K562 (cell line): ENCODE data around the gene SPDYE1. TPM values are rescaled to one million over a fixed set of nuclear protein-coding genes. Genes with fewer than 3 reads are reported as not detected.

Experiments used
- BCOR ChIP-seq: fragments of 450-650 bp; IDR thresholded peaks from 2 replicates; pipeline ENCODE4 v1.6.1; 2016
- BRCA1 ChIP-seq, 2 experiments: fragments of 450-650 bp in 1 of 2; sonication (generic) in 1 of 2; formaldehyde crosslinking in 1 of 2; IDR thresholded peaks; 2 replicates each; pipeline versions ENCODE4 v1.5.0 to v1.6.1; 2017 to 2020; ENCODE audit warnings: mild to moderate bottlenecking in 1 of 2, missing genetic modification reagents in 1 of 2
- DNMT1 ChIP-seq: fragments of 450-650 bp; IDR thresholded peaks from 2 replicates; pipeline ENCODE4 v1.6.1; 2016; ENCODE audit warnings: antibody characterized with exemption, mild to moderate bottlenecking
- ELF2 ChIP-seq: fragments of 250-450 bp; sonication (Bioruptor Pico); IDR thresholded peaks from 2 replicates; pipeline ENCODE4 v1.5.0; 2021; ENCODE audit warnings: mild to moderate bottlenecking
- GABPB2 ChIP-seq: fragments of 250-450 bp; sonication (Bioruptor Pico); conservative IDR thresholded peaks from 2 replicates; pipeline ENCODE4 v1.5.1; 2021; ENCODE audit warnings: mild to moderate bottlenecking
- HNRNPLL ChIP-seq: fragments of 200-400 bp; formaldehyde crosslinking; IDR thresholded peaks from 2 replicates; pipeline ENCODE4 v1.6.1; 2017; ENCODE audit warnings: low read length, low read depth, mild to moderate bottlenecking; ENCODE audit not compliant: poor library complexity, severe bottlenecking
- KDM2B ChIP-seq: fragments of 250-450 bp; sonication (Bioruptor Pico); IDR thresholded peaks from 2 replicates; pipeline ENCODE4 v1.8.0; 2021; ENCODE audit warnings: mild to moderate bottlenecking, moderate library complexity
- PHF20 ChIP-seq: fragments of 450-650 bp; IDR thresholded peaks from 2 replicates; pipeline ENCODE4 v1.6.1; 2018; ENCODE audit not compliant: partially characterized antibody
- TARDBP ChIP-seq: fragments of 450-650 bp; IDR thresholded peaks from 2 replicates; pipeline ENCODE4 v1.6.1; 2016
- TGIF2 ChIP-seq: sonication (generic); formaldehyde crosslinking; IDR thresholded peaks from 2 replicates; pipeline ENCODE4 v1.8.1; 2022; ENCODE audit warnings: mild to moderate bottlenecking, missing genetic modification reagents, moderate library complexity
- ZEB2 ChIP-seq: fragments of 450-650 bp; IDR thresholded peaks from 2 replicates; pipeline ENCODE4 v1.6.1; 2016
- ZNF121 ChIP-seq: sonication (generic); formaldehyde crosslinking; conservative IDR thresholded peaks from 2 replicates; pipeline ENCODE4 v1.8.0; 2022; ENCODE audit warnings: missing genetic modification reagents
- ZNF239 ChIP-seq: fragments of 250-450 bp; sonication (Bioruptor Pico); IDR thresholded peaks from 2 replicates; pipeline ENCODE4 v1.4.0; 2020; ENCODE audit warnings: mild to moderate bottlenecking
- ZNF79 ChIP-seq: fragments of 250-450 bp; sonication (Bioruptor Pico); IDR thresholded peaks from 2 replicates; pipeline ENCODE4 v1.4.0; 2020; ENCODE audit warnings: low read depth, mild to moderate bottlenecking, moderate library complexity
- polyA plus RNA-seq, 8 experiments: library from polyadenylated mRNA; depleted of rRNA in 4 of 8; stranded (reverse) in 5 of 8; unstranded in 3 of 8; fragments of >200 nt; fragmentation: Nextera tagmentation in 2 of 8; fragmentation: Illumina TruSeq in 1 of 8; extraction: Ambion mirVana in 2 of 8; extraction: Trizol in 1 of 8; gene quantifications; 2 replicates each; pipeline versions ENCODE4 v1.2.1 to v1.2.3, GENCODE V29; 2011 to 2014; ENCODE audit warnings: inconsistent platforms in 1 of 8, missing spikeins in 1 of 8
- total RNA-seq, 7 experiments: library from RNA; depleted of rRNA in 6 of 7; stranded (reverse); fragments of >200 nt in 6 of 7; fragmentation: Illumina TruSeq in 2 of 7; extraction: Trizol in 2 of 7; gene quantifications; 2 replicates each; pipeline versions ENCODE4 v1.2.1 to v1.2.3, GENCODE V29; 2011 to 2021; ENCODE audit warnings: low replicate concordance in 1 of 7
- TF ChIP-seq, protein P1 (sequence below): fragments of 450-650 bp; IDR thresholded peaks from 2 replicates; pipeline ENCODE4 v1.6.1; 2017; ENCODE audit warnings: antibody characterized with exemption, mild to moderate bottlenecking
- TF ChIP-seq, protein P2 (sequence below): fragments of 250-450 bp; sonication (Bioruptor Pico); IDR thresholded peaks from 2 replicates; pipeline ENCODE4 v1.5.0; 2021
- TF ChIP-seq, protein P3 (sequence below): sonication (generic); formaldehyde crosslinking; IDR thresholded peaks from 2 replicates; pipeline ENCODE4 v1.8.0; 2022; ENCODE audit warnings: mild to moderate bottlenecking, low read depth, missing genetic modification reagents
- TF ChIP-seq, protein P4 (sequence below): fragments of 450-650 bp; IDR thresholded peaks from 2 replicates; pipeline ENCODE4 v1.7.0; 2016; ENCODE audit warnings: borderline replicate concordance

The SPDYE1 gene
- total and polyA plus RNA-seq, 9 of the 15 experiments (the other 6 are each of a cell fraction or from before 2014, with no cell fraction given): 0.04 to 0.10 TPM; not detected in 7

DNA sequence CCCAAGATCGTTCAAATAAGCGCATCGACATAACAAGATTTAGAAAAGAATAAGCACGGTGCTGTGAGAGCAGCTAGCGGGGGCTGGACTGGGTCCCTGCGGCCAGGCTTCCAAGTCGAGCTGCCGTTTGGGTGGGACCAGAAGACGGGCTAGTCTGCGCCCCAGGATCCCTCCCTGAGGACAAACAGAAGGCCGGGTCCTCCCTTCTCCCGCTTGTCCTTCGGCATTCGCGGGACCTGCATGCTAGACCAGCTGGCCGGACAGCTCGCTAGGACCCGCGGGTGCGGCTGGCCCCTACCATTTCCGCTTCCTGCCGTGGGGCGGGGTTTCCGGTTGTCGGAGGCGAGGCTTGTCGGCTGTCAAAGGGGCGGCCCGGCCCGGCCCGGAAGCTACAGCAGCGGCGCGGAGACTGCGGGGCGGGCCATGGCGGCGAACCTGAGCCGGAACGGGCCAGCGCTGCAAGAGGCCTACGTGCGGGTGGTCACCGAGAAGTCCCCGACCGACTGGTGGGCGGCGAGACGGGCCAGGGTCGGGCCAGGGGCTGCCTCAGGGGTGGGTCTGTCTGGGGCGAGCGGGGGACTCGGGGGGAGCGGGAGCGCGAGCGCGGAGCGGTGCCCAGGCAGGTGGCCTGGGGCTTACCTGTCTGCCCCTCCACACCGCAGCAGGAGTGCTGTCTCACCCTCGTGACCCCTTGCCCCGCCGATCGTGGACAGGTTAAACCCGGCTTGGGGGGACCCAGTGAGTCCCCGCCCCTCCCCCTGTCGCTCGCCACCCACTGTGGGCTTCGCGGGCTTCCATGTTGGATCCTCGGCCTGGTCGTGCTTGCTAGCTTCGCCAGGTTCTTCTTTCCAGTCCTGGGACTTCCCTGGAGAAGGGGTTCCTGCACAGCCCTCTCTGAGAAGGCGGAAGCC is 46.9 kb downstream of the SPDYE1 start, which contains the start of gene DBNL (continued):
- TF ChIP-seq, protein P1, sequence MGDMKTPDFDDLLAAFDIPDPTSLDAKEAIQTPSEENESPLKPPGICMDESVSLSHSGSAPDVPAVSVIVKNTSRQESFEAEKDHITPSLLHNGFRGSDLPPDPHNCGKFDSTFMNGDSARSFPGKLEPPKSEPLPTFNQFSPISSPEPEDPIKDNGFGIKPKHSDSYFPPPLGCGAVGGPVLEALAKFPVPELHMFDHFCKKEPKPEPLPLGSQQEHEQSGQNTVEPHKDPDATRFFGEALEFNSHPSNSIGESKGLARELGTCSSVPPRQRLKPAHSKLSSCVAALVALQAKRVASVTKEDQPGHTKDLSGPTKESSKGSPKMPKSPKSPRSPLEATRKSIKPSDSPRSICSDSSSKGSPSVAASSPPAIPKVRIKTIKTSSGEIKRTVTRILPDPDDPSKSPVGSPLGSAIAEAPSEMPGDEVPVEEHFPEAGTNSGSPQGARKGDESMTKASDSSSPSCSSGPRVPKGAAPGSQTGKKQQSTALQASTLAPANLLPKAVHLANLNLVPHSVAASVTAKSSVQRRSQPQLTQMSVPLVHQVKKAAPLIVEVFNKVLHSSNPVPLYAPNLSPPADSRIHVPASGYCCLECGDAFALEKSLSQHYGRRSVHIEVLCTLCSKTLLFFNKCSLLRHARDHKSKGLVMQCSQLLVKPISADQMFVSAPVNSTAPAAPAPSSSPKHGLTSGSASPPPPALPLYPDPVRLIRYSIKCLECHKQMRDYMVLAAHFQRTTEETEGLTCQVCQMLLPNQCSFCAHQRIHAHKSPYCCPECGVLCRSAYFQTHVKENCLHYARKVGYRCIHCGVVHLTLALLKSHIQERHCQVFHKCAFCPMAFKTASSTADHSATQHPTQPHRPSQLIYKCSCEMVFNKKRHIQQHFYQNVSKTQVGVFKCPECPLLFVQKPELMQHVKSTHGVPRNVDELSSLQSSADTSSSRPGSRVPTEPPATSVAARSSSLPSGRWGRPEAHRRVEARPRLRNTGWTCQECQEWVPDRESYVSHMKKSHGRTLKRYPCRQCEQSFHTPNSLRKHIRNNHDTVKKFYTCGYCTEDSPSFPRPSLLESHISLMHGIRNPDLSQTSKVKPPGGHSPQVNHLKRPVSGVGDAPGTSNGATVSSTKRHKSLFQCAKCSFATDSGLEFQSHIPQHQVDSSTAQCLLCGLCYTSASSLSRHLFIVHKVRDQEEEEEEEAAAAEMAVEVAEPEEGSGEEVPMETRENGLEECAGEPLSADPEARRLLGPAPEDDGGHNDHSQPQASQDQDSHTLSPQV: no peak
- TF ChIP-seq, protein P2, sequence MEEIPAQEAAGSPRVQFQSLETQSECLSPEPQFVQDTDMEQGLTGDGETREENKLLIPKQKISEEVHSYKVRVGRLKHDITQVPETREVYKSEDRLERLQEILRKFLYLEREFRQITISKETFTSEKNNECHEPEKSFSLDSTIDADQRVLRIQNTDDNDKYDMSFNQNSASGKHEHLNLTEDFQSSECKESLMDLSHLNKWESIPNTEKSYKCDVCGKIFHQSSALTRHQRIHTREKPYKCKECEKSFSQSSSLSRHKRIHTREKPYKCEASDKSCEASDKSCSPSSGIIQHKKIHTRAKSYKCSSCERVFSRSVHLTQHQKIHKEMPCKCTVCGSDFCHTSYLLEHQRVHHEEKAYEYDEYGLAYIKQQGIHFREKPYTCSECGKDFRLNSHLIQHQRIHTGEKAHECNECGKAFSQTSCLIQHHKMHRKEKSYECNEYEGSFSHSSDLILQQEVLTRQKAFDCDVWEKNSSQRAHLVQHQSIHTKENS (CRISPR knock-in tag): no peak
- no peak for TF ChIP-seq GABPB2
- TF ChIP-seq TGIF2: no peak
- no peak for TF ChIP-seq ZNF239 (CRISPR knock-in tag)
- no peak for TF ChIP-seq KDM2B
- no peak for TF ChIP-seq ZNF79 (CRISPR knock-in tag)
- TF ChIP-seq ELF2: peak; percentile 82
- TF ChIP-seq ZNF121: no peak
- peak; percentile 88 for TF ChIP-seq PHF20
- no peak for TF ChIP-seq TARDBP
- TF ChIP-seq ZEB2: no peak
- TF ChIP-seq, protein P3, sequence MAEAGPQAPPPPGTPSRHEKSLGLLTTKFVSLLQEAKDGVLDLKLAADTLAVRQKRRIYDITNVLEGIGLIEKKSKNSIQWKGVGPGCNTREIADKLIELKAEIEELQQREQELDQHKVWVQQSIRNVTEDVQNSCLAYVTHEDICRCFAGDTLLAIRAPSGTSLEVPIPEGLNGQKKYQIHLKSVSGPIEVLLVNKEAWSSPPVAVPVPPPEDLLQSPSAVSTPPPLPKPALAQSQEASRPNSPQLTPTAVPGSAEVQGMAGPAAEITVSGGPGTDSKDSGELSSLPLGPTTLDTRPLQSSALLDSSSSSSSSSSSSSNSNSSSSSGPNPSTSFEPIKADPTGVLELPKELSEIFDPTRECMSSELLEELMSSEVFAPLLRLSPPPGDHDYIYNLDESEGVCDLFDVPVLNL (CRISPR knock-in tag): no peak
- TF ChIP-seq BRCA1 (IDR thresholded peaks at IDR 0.05): no peak
- TF ChIP-seq BRCA1 (CRISPR knock-in tag; IDR thresholded peaks at IDR 0.05): 0 out of 2 replicates have a peak, but pooled peaks have one; percentile 61
- TF ChIP-seq, protein P4, sequence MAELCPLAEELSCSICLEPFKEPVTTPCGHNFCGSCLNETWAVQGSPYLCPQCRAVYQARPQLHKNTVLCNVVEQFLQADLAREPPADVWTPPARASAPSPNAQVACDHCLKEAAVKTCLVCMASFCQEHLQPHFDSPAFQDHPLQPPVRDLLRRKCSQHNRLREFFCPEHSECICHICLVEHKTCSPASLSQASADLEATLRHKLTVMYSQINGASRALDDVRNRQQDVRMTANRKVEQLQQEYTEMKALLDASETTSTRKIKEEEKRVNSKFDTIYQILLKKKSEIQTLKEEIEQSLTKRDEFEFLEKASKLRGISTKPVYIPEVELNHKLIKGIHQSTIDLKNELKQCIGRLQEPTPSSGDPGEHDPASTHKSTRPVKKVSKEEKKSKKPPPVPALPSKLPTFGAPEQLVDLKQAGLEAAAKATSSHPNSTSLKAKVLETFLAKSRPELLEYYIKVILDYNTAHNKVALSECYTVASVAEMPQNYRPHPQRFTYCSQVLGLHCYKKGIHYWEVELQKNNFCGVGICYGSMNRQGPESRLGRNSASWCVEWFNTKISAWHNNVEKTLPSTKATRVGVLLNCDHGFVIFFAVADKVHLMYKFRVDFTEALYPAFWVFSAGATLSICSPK: no peak
- peak; percentile 23 for TF ChIP-seq HNRNPLL
- no peak for TF ChIP-seq BCOR
- no peak for TF ChIP-seq DNMT1
